Posterior cingulate gyrus (tissue), 11 donors: Measurements from ENCODE around the gene GDF3.
"Not testable (repeated sequence)": the region's sequence is repeated elsewhere in the genome, so short reads cannot be mapped to it uniquely, and the experiment has no call there.

Source experiments
- DNase-seq, 10 donors: peaks; one replicate each; pipeline versions ENCODE4 v3.0.0 to v3.0.0-alpha.2; 2020 to 2021; ENCODE audit warnings: mixed read lengths in 3 of 10
- intact Hi-C: fragments of 100-400 bp; cut with DNase I; formaldehyde crosslinking; loops from one replicate; pipeline ENCODE4 v1.15.1; 2023

GDF3 gene

DNA sequence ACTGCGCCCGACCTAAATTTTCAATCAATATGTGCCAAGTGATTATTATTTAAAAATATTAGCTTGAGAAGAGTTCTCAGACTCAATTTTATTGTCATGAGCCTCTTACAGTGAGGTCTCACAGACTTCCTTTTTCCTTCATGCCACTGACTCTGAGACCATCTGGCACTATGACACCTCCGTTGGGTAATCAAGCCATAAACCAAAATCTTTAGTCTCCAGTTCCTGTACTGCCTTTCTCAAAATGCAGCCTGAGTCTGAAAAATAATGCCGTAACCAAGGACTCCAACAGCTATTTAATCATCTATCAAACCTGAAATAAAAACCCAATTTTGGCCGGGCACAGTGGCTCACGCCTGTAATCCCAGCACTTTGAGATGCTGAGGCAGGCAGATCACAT is 20.1 kb downstream of the GDF3 start:
- DNase-seq, intact Hi-C loops: not testable (repeated sequence)

DNA sequence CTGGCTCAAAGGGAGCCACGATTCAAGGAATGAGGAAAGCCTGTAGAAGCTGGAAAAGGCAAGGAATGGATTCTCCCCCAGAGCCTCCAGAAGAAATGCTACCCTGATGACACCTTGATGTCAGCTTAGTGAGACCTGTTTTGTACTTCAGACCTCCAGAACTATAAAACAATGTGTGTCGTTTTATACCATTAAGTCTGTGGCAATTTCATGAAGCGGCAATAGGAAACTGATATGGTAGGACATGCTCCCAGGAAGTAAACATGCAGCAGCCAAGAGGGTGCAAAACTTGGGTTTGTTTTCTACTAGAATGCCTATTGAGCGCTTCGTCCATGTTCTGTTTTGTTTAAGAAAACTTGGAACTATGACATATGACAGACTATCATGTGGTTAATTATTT is 27.4 kb downstream of the GDF3 start:
- intact Hi-C loops = no loop called here
- no peak for DNase-seq

GRCh38 chr12:7667125-7667524 is 28.4 kb downstream of the GDF3 start:
- intact Hi-C loops = no loop called here
- no peak for DNase-seq

DNA sequence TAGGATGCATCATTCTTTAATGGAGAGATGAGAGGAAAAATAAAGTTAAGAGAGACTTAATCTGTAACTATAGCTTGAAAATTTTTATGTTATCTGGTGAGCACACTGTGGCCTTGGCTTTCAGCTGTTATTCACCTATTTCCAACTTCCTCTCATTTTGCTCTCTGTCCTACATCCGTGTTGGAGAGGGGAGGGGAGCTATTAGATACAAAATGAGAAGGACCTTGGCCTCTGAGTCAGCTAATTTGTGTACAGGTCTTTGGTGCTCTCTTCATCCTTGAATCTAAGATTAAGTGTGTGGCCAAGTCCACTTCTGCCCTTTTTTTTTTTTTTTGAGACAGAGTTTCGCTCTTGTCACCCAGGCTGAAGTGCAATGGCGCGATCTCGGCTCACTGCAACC is 29.0 kb downstream of the GDF3 start:
- intact Hi-C loops = no loop called here
- no peak for DNase-seq

DNA sequence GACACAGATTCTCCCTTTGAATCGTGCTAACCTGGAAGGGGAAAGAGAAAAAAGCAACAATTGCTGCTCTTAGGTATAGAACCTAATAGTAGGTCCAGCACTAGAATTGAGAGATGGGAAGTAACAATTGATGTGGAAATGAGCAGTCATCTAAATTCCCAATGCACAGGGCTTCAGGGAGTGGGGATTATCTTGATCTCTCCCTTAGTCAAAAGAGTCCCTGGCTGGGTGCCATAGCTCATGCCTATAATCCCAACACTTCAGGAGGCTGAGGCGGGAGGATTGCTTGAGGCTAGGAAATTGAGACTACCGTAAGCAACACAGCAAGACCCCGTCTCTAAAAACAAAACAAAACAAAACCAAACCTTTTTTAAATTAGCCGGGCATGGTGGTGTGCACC is 33.8 kb downstream of the GDF3 start:
- intact Hi-C loops = no loop called here
- no peak for DNase-seq

DNA sequence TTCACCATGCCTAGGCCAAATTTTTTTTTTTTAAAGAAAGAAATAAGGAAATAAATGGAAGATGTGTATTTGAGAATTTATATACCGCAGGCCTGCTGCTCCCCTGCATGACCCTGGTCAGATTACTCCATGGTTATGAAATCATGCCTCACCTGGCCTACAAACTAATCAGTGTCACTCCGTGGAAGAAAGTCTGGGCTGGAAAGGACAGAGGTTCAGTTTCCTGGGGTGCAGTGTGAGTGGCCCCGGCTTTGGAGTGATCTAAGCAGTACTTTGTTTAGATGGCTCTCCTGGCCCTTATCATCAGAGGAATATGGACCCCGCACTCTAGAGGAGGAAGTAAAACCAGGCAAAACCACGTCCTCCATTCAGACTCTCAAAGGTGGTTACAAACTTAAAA is 39.5 kb downstream of the GDF3 start:
- intact Hi-C loops = no loop called here
- no peak for DNase-seq

DNA sequence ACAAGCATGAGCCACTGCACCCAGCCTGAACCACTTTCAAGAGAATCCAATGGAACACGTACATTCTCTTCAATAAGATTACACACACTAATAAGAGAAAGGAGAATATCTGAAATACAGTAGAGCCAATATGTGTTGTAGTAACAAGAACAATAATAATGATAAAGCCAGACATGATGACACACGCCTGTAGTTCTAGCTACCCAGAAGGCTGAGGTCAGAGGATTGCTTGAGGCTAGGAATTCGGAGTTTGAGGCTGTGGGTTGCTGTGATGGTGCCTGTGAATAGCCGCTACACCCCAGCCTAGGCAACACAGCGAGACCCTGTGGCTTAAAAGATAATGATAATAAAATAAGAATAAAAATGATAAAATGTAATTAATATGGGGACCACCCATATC is 45.5 kb downstream of the GDF3 start:
- intact Hi-C loops = no loop called here
- DNase-seq = no peak

DNA sequence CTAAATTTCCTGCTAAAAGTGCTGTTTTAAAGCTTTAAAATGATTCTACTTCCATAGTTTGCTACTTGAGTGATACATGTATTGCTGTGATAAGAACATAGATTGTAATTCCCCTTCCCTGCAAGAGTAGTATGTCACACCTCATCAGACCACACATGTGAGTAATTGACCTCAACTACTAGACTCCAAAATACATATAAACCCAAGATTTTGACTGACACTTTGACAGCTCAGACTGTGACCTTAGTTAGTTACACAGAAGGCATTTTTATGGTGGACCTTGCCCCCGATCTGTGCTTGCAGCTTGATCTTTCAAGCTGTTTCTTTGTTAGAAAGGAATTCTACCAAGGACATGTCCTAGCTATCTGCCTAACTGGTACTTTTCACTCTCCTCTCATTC is 48.5 kb downstream of the GDF3 start:
- intact Hi-C loops = loop anchor here (10.0 kb wide), 1 partner anchor 502 kb away; no protein-coding TSS in a partner anchor
- no peak for DNase-seq

GRCh38 chr12:7646178-7646475 is 49.4 kb downstream of the GDF3 start:
- intact Hi-C loops = loop anchor here (10.0 kb wide), 1 partner anchor 501 kb away; no protein-coding TSS in a partner anchor

GRCh38 chr12:7645395-7646177 is 50.0 kb downstream of the GDF3 start:
- peak in 2 of 10 donors; percentile 18 to 41 for DNase-seq

More at GRCh38 chr12:7646178-7646475, 49.4 kb downstream of the GDF3 start:
- DNase-seq = no peak

DNA sequence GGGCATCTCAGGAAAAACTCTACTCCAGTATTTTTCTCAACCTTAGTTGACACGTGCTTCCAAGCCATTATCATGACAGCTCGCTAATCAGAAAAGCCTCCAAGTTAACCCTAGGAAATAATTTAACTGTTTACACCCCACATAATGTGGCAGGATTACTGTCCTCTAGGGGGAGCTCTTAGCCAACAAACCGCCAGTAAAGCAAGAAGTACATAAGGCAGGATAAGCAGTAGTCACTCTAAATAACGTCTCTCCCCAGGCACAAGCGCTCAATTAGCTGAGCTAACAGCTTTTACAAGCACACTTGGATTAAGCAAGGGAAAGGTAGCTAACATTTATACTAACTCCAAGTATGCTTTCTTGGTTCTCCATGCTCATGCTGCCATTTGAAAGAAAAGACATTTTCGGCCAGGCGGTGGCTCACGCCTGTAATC is 52.7 kb downstream of the GDF3 start:
- no peak for DNase-seq
- intact Hi-C loops = loop anchor here (10.0 kb wide), 1 partner anchor 498 kb away; no protein-coding TSS in a partner anchor

More at GRCh38 chr12:7645395-7646177, 50.0 kb downstream of the GDF3 start:
- intact Hi-C loops = loop anchor here (10.0 kb wide), 1 partner anchor 501 kb away; no protein-coding TSS in a partner anchor

DNA sequence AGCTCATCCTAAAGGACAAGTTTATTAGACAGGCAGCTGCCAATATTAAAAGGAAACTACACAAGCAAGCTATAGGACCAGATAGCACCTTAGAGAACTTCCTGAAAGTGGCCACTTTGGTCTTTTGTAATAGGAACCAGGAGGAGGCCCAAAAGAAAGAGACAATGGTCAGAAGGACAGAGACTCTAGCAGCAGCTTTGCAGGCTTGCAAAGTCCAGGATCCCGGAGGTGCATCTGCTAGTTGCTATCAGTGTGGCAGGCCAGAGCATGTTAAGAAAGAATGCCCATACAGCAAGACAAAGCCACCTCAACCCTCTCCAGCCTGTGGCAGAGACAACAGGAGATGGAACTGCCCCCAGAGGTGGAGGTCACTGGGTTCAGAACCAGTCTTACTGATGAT is 53.3 kb downstream of the GDF3 start:
- no peak for DNase-seq
- intact Hi-C loops = loop anchor here (10.0 kb wide), 1 partner anchor 497 kb away; no protein-coding TSS in a partner anchor

DNA sequence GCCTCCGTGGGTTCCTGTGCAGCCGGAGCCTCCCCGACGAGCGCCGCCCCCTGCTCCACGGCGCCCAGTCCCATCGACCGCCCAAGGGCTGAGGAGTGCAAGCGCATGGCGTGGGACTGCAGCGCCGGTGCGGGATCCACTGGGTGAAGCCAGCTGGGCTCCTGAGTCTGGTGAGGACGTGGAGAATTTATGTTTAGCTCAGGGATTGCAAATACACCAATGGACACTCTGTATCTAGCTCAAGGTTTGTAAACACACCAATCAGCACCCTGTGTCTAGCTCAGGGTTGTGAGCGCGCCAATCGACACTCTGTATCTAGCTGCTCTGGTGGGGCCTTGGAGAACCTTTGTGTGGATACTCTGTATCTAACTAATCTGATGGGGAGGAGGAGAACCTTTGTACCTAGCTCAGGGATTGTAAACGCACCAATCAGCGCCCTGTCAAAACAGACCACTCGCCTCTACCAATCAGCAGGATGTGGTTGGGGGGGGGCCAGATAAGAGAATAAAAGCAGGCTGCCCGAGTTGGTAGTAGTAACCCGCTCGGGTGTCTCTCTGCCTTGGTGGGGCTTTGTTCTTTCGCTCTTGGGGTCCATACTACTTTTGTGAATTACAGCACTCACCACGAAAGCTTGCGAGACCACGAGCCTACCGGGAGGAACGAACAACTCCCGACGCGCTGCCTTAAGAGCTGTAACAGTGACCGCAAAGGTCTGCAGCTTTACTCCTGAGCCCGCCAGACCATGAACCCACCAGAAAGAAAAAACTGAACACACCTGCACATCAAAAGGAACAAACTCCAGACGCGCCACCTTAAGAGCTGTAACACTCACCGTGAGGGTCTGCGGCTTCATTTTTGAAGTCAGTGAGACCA is 55.2 kb downstream of the GDF3 start:
- DNase-seq = peak in 3 of 10 donors; percentile 16 to 80 (median 71)
- intact Hi-C loops = loop anchor here (10.0 kb wide), 1 partner anchor 496 kb away; no protein-coding TSS in a partner anchor
